DMS153 treated with DMSO at 0.1 percent for 48 hours (cell line): ENCODE data around the gene RGS6.
"Not testable (repeated sequence)": the region's sequence is repeated elsewhere in the genome, so short reads cannot be mapped to it uniquely, and the experiment has no call there.

ENCODE experiments used
- DNase-seq: peaks from one replicate; lab custom pipeline; 2025; ENCODE audit not compliant: unreplicated experiment; lab: John Stamatoyannopoulos, UW

The RGS6 gene

GRCh38 chr14:71932229-71932981, at the start of gene RGS6:
Gene RGS6, plus strand, starts transcription at chr14:71932429.
- DNase-seq: peak; percentile 35

DNA sequence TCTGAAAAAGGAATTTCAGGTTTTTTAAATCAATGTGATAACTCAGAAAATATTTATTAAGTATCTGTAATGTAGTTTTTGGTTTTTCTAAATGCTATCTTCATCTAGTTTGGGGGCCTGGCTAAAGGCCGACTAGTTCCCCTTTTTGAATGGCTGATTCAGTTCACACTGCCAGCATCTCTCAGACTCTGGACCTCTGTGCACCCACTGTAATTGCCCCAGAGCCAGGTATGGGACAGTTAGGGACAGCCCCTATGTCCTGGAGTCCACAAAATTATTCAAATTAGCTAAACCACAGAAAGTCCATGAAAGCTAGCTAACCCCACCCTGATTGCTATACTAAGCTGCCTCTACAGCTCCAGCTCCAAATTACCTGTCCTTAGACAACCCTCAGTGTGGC, 49.1 kb upstream of the RGS6 start:
- DNase-seq: no peak

GRCh38 chr14:71885301-71885700, 46.9 kb upstream of the RGS6 start:
- no peak for DNase-seq

GRCh38 chr14:71887802-71888201, 44.4 kb upstream of the RGS6 start:
- not testable (repeated sequence) for DNase-seq

- no peak for DNase-seq
These were observed 41.7 kb upstream of the RGS6 start for GRCh38 chr14:71890541-71890940.

- DNase-seq: no peak
These were observed 41.0 kb upstream of the RGS6 start for GRCh38 chr14:71891185-71891584.

- DNase-seq: no peak
These were observed 40.3 kb upstream of the RGS6 start for GRCh38 chr14:71891970-71892369.

GRCh38 chr14:71905031-71905430, 27.2 kb upstream of the RGS6 start:
- DNase-seq: no peak

- DNase-seq: no peak
These were observed 26.4 kb upstream of the RGS6 start for GRCh38 chr14:71905860-71906259.

DNA sequence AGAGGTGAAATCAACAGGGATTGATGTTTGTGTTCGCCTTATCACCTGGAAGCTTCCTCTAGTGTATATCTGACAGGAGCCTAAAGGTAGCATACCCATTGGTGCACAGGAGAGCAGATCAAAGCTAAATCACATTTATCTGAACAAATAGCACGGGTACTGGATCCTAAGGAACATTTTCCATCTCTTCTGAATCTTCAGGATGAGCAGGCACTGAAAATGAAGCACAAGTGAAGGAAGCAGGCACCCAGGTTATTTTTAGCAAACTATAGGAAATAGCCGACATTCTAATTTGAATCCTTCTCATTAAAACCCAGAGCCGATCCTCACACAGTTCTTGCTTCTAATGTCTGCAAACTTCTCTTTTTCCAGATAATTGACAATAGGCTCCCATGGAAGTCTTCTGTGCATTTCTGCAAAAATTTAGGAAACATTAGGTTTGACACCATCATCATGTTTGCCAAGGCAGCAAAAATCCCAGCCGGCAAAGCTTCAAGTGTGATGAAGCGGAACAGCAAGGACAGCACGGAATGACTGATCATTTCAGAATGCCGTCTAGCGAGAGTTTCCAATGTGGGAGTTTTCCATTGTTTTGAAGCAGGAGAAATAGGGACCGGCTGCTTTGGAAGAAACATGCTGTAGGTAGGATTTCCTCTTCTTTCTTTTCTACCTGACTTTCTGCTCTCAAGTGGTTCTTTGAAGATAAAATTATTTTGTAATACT, 24.3 kb upstream of the RGS6 start:
- DNase-seq: no peak

DNA sequence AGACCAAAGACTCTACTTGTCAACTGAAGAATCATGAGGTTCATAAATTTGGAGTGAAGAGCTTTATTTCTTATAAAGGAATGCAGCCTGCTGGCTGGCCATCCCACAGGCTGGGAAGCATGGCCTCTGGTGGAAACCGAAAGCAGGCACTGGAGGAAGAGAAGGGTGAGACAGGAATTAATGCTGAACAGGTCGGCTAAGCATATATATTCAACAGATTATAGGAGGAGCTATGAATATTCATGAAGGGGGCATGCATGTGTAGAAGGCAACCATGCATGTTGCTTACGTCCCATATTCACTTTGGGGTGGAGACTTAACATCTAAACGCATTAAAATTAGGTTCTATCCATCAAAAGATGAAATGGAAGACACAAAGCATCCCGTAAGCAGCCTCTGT, 20.6 kb upstream of the RGS6 start:
- no peak for DNase-seq

DNA sequence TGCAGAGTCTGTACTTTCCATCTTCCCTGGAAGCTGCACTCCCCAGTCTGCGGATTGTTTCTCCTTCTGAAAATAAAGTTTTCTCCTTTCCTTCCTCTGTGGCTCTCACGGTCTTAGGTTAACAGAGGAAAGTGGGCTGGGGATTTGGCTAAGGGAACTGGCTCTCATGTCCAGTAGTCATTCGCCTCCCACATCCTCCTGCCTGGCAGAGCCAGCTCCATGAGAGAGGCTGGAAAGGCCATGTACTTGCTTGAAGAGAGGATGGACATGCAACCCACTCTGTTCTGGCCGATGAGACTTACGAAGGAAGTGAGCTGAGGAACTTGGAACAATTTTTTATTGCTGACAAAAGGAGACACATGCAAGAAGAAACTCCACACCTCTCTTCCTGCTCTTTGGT, 18.9 kb upstream of the RGS6 start:
- no peak for DNase-seq

DNA sequence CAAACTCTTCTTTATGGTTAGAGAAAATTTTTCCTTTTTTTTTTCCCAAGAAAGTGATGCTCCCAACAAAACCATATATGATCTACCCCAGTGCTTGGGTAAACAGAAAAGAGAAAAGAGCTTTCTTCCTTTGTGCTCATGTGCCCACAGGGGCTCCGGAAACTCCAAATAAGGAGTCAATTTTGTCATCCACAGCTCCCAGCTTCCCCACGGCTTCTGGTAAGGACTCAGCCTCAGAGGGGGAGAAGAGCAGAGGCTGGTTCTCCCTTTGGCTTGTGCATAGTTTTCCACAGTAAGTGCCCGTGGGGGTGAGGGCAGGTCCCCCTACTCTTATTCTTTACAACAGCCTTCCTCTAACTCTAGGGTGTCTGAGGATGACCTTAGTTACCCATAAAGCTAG, 13.3 kb upstream of the RGS6 start:
- no peak for DNase-seq

GRCh38 chr14:71923513-71923912, 8.7 kb upstream of the RGS6 start:
- DNase-seq: no peak

DNA sequence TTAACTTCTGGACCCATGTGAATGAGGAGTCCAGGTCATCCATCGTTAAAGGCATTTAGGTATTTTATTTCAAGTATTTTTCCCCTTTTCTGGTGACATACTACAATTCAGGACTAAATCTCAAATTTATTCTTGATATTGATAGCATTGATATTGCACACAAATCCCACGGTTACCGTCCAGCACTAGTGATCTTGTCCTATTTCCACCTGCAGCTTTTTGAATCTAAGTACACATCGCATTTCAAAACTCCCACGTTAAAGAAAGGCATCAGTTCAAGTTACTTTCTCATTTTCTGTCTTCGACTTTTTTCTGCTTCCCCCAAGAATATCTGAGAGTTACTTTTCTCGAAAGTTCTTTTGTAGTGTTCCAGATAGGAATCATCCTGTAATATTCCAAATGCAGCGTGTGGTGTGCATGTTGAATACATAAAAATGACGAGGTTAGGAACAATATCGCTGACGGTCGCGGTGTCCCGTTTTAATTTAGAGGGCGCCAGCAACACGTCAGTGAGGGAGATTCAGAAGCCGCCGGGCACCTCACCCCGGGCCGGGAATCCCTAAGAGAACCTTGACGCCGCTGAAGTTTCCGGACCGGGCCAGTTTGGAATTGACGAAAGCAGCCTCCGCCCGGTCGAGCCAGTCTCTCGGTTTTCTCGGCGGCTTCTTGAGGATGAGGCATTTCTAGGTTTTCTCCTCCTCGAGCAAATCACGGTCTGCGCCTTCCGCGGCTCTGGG, 569 bp upstream of the RGS6 start:
- DNase-seq: no peak

DNA sequence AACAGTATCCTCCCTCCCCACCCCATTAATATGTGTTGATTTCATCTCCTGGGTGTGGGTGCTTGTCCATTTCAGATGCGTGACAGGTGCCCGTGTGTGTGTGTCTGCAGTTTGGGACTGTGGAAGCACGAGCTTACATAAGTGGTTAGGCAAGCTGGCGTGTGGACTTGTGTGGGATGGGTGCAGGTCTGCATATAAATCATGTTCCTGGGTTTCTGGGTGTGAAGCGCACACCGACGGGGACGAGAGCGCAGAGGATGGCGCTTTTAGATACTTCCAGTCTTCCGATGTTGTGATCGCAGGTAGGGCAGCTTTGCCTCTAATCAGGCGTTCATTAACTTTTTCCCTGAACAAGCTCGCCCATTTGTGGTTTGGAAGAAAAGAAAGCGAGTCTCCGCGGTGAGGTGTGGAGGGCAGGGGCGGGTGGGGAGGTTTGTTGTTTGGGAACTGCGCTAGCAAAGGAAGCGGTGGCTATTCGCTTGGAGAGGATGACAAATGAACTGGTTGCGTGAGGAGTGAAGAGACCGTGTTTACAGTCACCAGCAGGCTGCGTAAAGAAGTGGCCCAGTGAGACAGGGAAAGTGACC, 865 bp downstream of the RGS6 start:
- peak; percentile 5 for DNase-seq

DNA sequence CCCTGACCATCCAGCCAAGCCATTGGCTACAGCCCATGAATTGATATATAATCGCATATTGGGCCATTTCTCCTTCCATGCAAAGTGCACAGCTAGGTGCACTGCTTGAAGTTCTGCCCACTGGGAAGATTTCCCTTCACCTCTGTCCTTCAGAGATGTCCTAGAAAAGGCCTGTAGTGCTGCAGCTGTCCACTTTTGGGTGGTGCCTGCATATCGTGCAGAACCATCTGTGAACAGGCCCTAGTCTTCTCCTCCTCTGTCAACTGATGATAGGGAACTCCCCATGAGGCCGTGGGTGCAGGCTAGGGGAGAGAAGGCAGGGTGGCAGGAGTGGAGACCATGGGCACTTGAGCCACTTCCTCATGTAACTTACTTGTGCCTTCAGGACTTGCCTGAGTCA, 6.0 kb downstream of the RGS6 start:
- DNase-seq: not testable (repeated sequence)

- DNase-seq: not testable (repeated sequence)
These were observed 7.1 kb downstream of the RGS6 start for GRCh38 chr14:71939344-71939743.

- not testable (repeated sequence) for DNase-seq
These were observed 8.3 kb downstream of the RGS6 start for GRCh38 chr14:71940500-71940899.

DNA sequence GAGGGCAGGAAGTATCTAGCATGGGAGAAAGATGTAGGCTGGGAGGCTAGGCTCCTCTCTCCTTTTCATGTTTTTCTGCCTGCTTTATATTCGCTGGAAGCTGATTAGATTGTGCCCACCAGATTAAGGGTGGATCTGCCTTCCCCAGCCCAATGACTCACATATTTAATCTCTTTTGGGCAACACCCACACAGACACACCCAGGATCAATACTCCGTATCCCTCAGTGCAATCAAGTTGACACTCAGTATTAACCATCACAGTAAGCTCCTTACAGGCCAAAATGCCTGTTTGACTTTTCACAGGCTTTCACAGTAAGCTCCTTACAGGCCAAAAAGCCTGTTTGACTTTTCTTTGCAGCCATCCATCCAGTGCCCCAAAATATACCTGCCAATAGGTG, 9.4 kb downstream of the RGS6 start:
- not testable (repeated sequence) for DNase-seq

DNA sequence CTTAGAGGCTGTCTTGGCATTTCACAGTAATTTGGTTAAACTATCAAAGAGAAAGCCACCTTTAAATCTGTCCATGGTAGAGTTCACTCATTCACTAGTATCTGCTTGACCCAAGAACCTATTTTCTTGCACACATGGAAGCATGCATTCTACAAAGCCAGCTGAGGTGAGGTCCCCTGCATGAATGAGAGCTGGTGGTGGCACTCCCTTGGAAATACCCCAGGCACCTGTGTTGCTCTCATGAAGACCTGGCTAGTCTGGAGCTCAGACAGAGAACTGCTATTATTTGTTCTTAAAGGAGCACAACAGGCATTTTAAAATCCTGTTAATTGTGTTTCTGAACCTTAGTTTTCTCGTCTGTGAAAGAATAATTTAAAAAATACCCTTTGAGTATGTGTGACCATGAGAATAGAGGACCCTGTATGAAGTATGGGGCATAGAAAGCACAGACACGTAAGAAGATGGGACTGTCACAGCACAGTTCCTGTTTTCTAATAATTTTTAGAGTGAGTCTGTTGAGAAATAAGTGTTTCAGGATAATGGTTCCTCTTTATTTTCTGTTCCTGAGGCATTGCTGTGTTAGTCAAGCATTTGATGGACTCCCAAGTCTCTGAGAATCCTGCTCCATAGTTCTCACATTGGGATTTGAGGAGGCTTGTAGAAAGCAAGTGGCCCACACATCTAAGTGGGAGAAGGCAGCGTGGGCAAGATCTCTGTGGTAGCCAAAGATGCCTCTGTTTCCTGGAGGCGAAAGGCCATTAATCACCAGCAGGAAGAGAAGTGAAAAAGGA, 10.9 kb downstream of the RGS6 start:
- no peak for DNase-seq
